GM12874 (cell line): Measurements from ENCODE around the gene MYL3.

ENCODE experiments used
- CTCF ChIP-seq: IDR thresholded peaks from 2 replicates; pipeline ENCODE4 v1.5.1; 2011; ENCODE audit warnings: low read depth, mild to moderate bottlenecking, control low read depth, low read length, moderate library complexity; ENCODE audit not compliant: insufficient read depth

Gene MYL3

GRCh38 chr3:46844881-46845312 is 18.3 kb downstream of the MYL3 start:
- TF ChIP-seq CTCF, result no peak

- no peak for TF ChIP-seq CTCF
Observed at GRCh38 chr3:46844397-46844796, 18.8 kb downstream of the MYL3 start.

- no peak for TF ChIP-seq CTCF
Observed at GRCh38 chr3:46843508-46843907, 19.7 kb downstream of the MYL3 start.

GRCh38 chr3:46840491-46840890 is 22.8 kb downstream of the MYL3 start:
- TF ChIP-seq CTCF, result no peak

GRCh38 chr3:46838301-46838700 is 24.9 kb downstream of the MYL3 start:
- no peak for TF ChIP-seq CTCF

GRCh38 chr3:46835491-46835890 is 27.8 kb downstream of the MYL3 start:
- no peak for TF ChIP-seq CTCF

- TF ChIP-seq CTCF, result no peak
Observed at GRCh38 chr3:46835054-46835453, 28.2 kb downstream of the MYL3 start.
